HepG2 (cell line): Measurements from ENCODE around the gene UBTD2. TPM values are rescaled to one million over a fixed set of nuclear protein-coding genes. Genes with fewer than 3 reads are reported as not detected.

Experiments used
- DDIT3 ChIP-seq: sonication (generic); formaldehyde crosslinking; IDR thresholded peaks from 2 replicates; pipeline ENCODE4 v1.4.0; 2020; ENCODE audit warnings: mild to moderate bottlenecking, missing genetic modification reagents
- EP300 ChIP-seq, 3 experiments: sonication (generic) in 1 of 3; formaldehyde crosslinking in 1 of 3; IDR thresholded peaks; 2 replicates each; pipeline versions ENCODE4 v1.5.1 to v1.6.1; 2011 to 2020; ENCODE audit warnings: low read depth in 2 of 3, low read length in 2 of 3, borderline replicate concordance in 1 of 3, improper control_type of control experiment in 1 of 3, mild to moderate bottlenecking in 1 of 3, missing genetic modification reagents in 1 of 3, moderate library complexity in 1 of 3
- ETS1 ChIP-seq: sonication (generic); formaldehyde crosslinking; IDR thresholded peaks from 2 replicates; pipeline ENCODE4 v1.4.0; 2020; ENCODE audit warnings: missing genetic modification reagents
- HNF4A ChIP-seq: sonication (generic); formaldehyde crosslinking; IDR thresholded peaks from 2 replicates; pipeline ENCODE4 v1.4.0; 2020; ENCODE audit warnings: missing genetic modification reagents
- HNF4G ChIP-seq, 2 experiments: sonication (generic) in 1 of 2; formaldehyde crosslinking in 1 of 2; IDR thresholded peaks; 2 replicates each; pipeline versions ENCODE4 v1.4.0 to v1.6.1; 2011 to 2020; ENCODE audit warnings: borderline replicate concordance in 2 of 2, low read depth in 2 of 2, mild to moderate bottlenecking in 2 of 2, low read length in 1 of 2, missing genetic modification reagents in 1 of 2, moderate library complexity in 1 of 2
- MAX ChIP-seq: IDR thresholded peaks from 2 replicates; pipeline ENCODE4 v1.6.1; 2012; ENCODE audit warnings: inconsistent platforms
- NCOR1 ChIP-seq: fragments of 200-600 bp; sonication (generic); IDR thresholded peaks from 2 replicates; pipeline ENCODE4 v1.7.0; 2017; ENCODE audit warnings: antibody characterized with exemption, low read length, borderline replicate concordance
- PAXIP1 ChIP-seq: sonication (generic); formaldehyde crosslinking; conservative IDR thresholded peaks from 2 replicates; pipeline ENCODE4 v1.4.0; 2020; ENCODE audit warnings: mild to moderate bottlenecking, missing genetic modification reagents, moderate library complexity
- RAD51 ChIP-seq: fragments of 450-650 bp; IDR thresholded peaks from 2 replicates; pipeline ENCODE4 v1.6.1; 2016; ENCODE audit warnings: borderline replicate concordance
- RARA ChIP-seq: IDR thresholded peaks from 2 replicates; pipeline ENCODE4 v1.6.1; 2016; ENCODE audit warnings: missing genetic modification reagents, missing compliant biosample characterization
- REL ChIP-seq: sonication (generic); formaldehyde crosslinking; conservative IDR thresholded peaks from 2 replicates; pipeline ENCODE4 v1.8.0; 2022; ENCODE audit warnings: mild to moderate bottlenecking, missing genetic modification reagents, moderate library complexity
- TEF ChIP-seq: sonication (generic); formaldehyde crosslinking; IDR thresholded peaks from 2 replicates; pipeline ENCODE4 v1.5.0; 2020; ENCODE audit warnings: missing genetic modification reagents
- TRIM22 ChIP-seq: fragments of 450-650 bp; IDR thresholded peaks from 2 replicates; pipeline ENCODE4 v1.6.1; 2017
- ZBTB38 ChIP-seq: sonication (generic); formaldehyde crosslinking; IDR thresholded peaks from 2 replicates; pipeline ENCODE4 v1.5.1; 2020; ENCODE audit warnings: mild to moderate bottlenecking, missing genetic modification reagents
- ZNF275 ChIP-seq: sonication (generic); formaldehyde crosslinking; IDR thresholded peaks from 2 replicates; pipeline ENCODE4 v1.8.0; 2022; ENCODE audit warnings: missing genetic modification reagents, mild to moderate bottlenecking, inconsistent platforms, borderline replicate concordance
- ZNF362 ChIP-seq: sonication (generic); formaldehyde crosslinking; IDR thresholded peaks from 2 replicates; pipeline ENCODE4 v1.4.0; 2020; ENCODE audit warnings: missing genetic modification reagents, mild to moderate bottlenecking, borderline replicate concordance
- ZNF577 ChIP-seq: sonication (generic); formaldehyde crosslinking; IDR thresholded peaks from 2 replicates; pipeline ENCODE4 v1.4.0; 2020; ENCODE audit warnings: mild to moderate bottlenecking, low read depth, missing genetic modification reagents, borderline replicate concordance
- ZNF761 ChIP-seq: sonication (generic); formaldehyde crosslinking; conservative IDR thresholded peaks from 2 replicates; pipeline ENCODE4 v1.4.0; 2020; ENCODE audit warnings: mild to moderate bottlenecking, missing genetic modification reagents
- polyA plus RNA-seq, 8 experiments: library from polyadenylated mRNA; depleted of rRNA in 3 of 8; stranded (reverse) in 7 of 8; unstranded in 1 of 8; fragments of >200 nt; fragmentation: Illumina TruSeq in 4 of 8; extraction: Trizol in 4 of 8; gene quantifications; 2 replicates each; pipeline versions ENCODE4 v1.2.1 to v1.2.3, GENCODE V29; 2011 to 2016; ENCODE audit warnings: low read depth in 4 of 8, missing spikeins in 1 of 8, mixed read lengths in 1 of 8; ENCODE audit not compliant: insufficient read depth in 1 of 8
- total RNA-seq, 5 experiments: library from RNA; depleted of rRNA; stranded (reverse); fragments of >200 nt; fragmentation: Illumina TruSeq; extraction: Trizol; gene quantifications; 2 replicates each; pipeline ENCODE4 v1.2.3, GENCODE V29; 2016; ENCODE audit warnings: low read depth in 1 of 5

Gene UBTD2
- total and polyA plus RNA-seq, 2 of the 13 experiments (the other 11 are each of a cell fraction or from before 2014, with no cell fraction given), result 15.2 to 24.1 TPM

GRCh38 chr5:172280317-172280716 lies 3.2 kb downstream of the UBTD2 start (continued):
- peak; percentile 48 for TF ChIP-seq HNF4A (CRISPR knock-in tag)
- TF ChIP-seq RARA (CRISPR knock-in tag), result peak; percentile 48; the same call in 1 of the 2 replicates
- no peak for TF ChIP-seq ZNF577
- no peak for TF ChIP-seq ETS1
- TF ChIP-seq HNF4G (IDR thresholded peaks at IDR 0.05; ENCODE audit: borderline replicate concordance, low read depth, low read length), result 0 out of 2 replicates have a peak, but pooled peaks have one; percentile 33
- TF ChIP-seq HNF4G (CRISPR knock-in tag; IDR thresholded peaks at IDR 0.05; ENCODE audit: borderline replicate concordance, low read depth), result no peak
- no peak for TF ChIP-seq REL (CRISPR knock-in tag)
- TF ChIP-seq MAX, result no peak
- TF ChIP-seq ZNF362 (CRISPR knock-in tag), result peak; percentile 94
- TF ChIP-seq TEF (CRISPR knock-in tag), result no peak
- TF ChIP-seq DDIT3 (CRISPR knock-in tag), result no peak
- TF ChIP-seq EP300 (IDR thresholded peaks at IDR 0.05; ENCODE audit: low read depth in 2 of 2, low read length in 2 of 2), result no peak
- TF ChIP-seq EP300 (CRISPR knock-in tag; IDR thresholded peaks at IDR 0.05; ENCODE audit: borderline replicate concordance), result no peak
- no peak for TF ChIP-seq TRIM22
- TF ChIP-seq NCOR1, result no peak
- no peak for TF ChIP-seq ZNF275
- no peak for TF ChIP-seq ZNF761
- no peak for TF ChIP-seq ZBTB38 (CRISPR knock-in tag)
- peak; percentile 50 for TF ChIP-seq PAXIP1 (CRISPR knock-in tag)
- no peak for TF ChIP-seq RAD51
